Measurements from ENCODE around the gene ACTG1.
"Not testable (repeated sequence)": the region's sequence is repeated elsewhere in the genome, so short reads cannot be mapped to it uniquely, and the experiment has no call there.

The ACTG1 gene

GRCh38 chr17:81532490-81533287, 20.1 kb upstream of the ACTG1 start:
- DNase-seq (ENCODE audit: low read depth in 2 of 2) = no peak

DNA sequence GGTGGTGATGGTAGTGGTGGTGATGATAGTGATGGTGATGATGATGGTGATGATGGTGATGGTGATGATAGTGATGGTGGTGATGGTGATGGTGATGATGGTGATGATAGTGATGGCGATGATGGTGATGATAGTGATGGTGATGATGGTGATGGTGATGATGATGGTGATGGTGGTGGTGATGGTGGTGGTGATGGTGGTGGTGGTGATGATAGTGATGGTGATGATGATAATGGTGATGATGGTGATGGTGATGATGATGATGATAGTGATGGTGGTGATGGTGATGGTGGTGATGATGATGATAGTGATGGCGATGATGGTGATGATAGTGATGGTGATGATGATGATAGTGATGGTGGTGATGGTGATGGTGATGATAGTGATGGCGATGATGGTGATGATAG, 19.4 kb upstream of the ACTG1 start:
- DNase-seq (ENCODE audit: low read depth in 2 of 2) = not testable (repeated sequence)

- DNase-seq (ENCODE audit: low read depth in 2 of 2) = not testable (repeated sequence)
Measured at GRCh38 chr17:81531013-81531412, 18.4 kb upstream of the ACTG1 start.

- no peak for DNase-seq (ENCODE audit: low read depth in 2 of 2)
Measured at GRCh38 chr17:81529437-81529803, 16.8 kb upstream of the ACTG1 start.

GRCh38 chr17:81528651-81529436, 16.2 kb upstream of the ACTG1 start:
- no peak for DNase-seq (ENCODE audit: low read depth in 2 of 2)

DNA sequence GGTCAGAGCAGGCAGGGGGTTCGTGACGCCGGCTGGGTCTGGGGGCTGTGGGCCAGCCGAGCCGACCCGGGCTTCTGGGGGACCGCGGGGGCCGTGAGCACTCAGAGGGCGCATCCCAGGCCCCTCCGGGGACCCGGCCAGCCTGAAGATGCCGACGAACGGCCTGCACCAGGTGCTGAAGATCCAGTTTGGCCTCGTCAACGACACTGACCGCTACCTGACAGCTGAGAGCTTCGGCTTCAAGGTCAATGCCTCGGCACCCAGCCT, 15.7 kb upstream of the ACTG1 start:
- no peak for DNase-seq (ENCODE audit: low read depth in 2 of 2)

GRCh38 chr17:81527591-81528383, 15.2 kb upstream of the ACTG1 start, which contains the start of gene FSCN2:
Gene FSCN2, plus strand, starts transcription at chr17:81528377. Its CDS starts 155 bp downstream, at chr17:81528532.
- no peak for DNase-seq (ENCODE audit: low read depth in 2 of 2)

GRCh38 chr17:81526662-81527571, 14.3 kb upstream of the ACTG1 start:
- no peak for DNase-seq (ENCODE audit: low read depth in 2 of 2)

GRCh38 chr17:81524865-81525159, 12.2 kb upstream of the ACTG1 start:
- DNase-seq (ENCODE audit: low read depth in 2 of 2) = no peak

GRCh38 chr17:81524039-81524864, 11.7 kb upstream of the ACTG1 start:
- DNase-seq (ENCODE audit: low read depth in 2 of 2) = no peak

DNA sequence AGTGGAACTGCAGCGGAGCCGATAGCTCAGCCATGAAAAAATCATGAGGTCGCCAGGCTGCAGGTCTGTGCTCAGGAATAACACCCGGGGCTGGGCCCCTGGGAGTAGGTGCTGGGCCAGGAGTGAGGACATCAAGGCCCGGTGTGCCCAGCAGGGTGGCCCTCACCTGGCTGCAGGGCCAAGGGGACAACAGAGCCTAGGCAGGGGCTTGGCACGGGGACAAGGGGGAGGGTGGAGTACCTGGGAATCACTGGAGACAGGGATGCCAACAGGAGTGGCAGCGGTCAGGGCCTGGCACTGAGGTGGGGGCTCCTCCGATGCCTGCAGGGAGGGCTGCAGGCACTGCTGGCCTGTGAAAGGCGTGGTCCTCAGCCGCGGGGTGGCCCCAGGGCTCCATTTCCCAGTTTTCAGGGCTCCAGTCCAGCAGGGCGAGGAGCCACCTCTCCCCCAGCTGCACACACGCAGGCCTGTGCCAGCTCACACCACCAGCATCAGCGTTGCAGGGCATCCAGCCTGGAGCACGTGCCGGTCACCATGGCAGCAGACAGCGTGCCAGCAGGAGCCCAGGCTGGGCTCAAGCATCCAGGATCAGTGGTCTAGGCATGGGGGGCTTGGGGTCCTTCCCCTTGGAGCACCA, 10.9 kb upstream of the ACTG1 start:
- DNase-seq (ENCODE audit: low read depth in 2 of 2) = no peak

DNA sequence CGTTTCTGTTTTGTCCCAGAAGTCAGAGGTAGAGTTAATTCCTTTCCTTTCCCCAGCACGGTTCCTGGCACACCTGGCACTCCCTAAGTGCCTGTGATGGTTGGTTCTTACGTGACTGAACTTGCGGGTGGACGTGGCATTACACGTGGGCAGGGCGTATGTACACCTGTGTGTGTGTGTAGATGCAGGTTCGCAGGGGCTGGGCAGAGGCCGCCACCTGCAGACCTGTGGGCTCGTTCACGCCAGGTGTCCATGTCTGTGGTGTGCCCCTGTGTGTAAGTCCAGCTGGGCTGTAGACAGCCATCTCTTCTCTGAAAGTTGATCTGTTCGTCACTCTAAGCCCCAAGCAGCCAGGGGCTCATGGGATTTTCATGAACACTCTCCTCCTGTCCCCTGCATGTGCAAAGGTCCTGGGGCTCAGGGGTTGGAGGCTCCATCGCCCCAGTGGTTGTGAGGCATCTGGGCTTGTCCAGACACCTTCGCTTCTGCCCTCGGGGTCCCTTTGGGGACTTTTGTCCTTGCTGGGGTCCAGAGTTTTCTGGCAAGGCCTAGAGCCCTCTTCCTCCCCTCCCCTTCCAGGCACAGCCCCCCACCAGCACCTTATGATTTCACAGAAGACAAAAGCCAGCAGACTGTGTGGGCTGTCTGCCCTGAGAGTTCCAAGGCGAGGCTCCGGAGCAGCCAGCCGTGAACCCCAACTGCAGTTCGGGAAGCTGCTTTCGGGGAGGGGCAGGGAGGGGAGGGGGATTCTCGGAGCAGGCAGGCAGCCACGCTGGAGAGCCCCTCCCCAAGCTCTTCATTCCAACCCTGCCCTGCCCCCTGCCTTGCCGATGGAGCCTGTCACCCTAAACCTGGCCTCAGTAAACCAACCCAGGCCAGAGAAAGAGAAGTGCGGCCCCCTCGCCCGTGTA, 10.1 kb upstream of the ACTG1 start:
- no peak for DNase-seq (ENCODE audit: low read depth in 2 of 2)

- no peak for DNase-seq (ENCODE audit: low read depth in 2 of 2)
Measured at GRCh38 chr17:81520021-81520901, 7.7 kb upstream of the ACTG1 start.

DNA sequence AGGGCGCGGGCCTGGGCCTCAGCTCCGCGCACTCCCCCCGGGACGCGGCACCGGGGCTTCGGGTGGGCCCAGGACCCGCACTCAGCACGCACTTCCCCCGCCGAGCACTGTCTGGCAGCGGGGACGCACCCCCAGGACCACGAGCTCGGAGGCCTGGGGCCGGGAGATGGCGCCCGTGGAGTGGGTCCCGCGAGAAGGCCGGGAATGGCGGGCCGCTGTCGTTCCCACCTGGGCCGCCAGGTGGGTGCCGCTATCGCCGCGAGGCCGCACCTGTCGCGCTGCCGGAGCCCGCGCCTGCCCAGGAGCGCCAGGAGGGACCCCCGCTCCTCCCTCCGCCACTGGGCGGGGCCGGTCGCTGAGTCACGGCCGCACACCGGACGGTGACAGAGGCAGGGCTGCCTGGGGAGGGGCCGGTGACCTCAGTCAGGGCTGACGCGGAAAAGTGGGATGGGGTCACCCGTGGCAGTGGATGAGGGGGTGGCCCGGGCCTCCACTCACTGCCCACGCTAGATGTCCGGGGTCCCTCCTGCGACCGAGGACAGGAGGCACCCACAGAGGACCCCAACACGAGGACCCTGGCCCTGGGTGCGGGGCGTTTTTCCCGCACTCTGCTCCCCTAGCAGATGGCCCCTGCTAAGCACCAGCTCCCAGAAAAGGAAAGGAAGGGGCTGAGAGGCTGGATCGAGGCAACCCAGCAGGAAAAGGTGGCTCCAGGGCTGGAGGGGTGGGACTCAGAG, 6.9 kb upstream of the ACTG1 start:
- peak; percentile 47 to 60 for DNase-seq (ENCODE audit: low read depth in 2 of 2)

DNA sequence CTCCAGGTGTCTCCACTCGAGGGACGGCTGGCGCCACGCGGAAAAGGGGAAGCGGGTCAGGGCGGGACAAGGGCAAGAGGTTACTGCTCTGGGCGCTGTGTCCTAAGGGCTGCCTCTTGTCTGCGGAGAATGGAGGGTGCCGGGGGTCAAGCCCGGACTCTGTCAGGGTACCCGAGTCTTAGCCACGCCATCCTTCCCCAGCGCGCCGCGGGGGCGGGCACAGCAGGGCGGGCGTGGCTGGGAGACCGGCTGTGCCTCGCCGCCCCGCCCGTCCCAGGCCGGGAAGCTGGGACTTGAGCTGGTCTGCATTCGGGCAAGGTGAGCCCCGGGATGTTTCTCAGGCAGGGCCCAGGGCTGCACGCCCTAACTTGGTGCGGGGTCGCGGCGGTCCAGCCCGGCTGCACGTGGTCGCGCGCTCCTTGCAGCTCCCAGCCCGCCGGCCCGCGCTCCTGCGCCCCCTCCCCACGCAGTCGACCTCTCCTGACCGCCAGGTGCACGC, 6.2 kb upstream of the ACTG1 start:
- DNase-seq (ENCODE audit: low read depth in 2 of 2) = no peak

- no peak for DNase-seq (ENCODE audit: low read depth in 2 of 2)
Measured at GRCh38 chr17:81518113-81518784, 5.7 kb upstream of the ACTG1 start.
